OCI-LY3 (cell line): ENCODE data around the gene NINJ1.

Experiments used
- H2AFZ ChIP-seq: fragments of 200-600, 300-600 bp; shearing (Covaris generic); 2 replicates; pipeline ENCODE4 v1.6.0; 2014; ENCODE audit warnings: antibody characterized with exemption, low read depth, low read length
- H3K27ac ChIP-seq: fragments of 200-600, 300-600 bp; sonication (generic); 2 replicates; pipeline ENCODE4 v1.5.1; 2014; ENCODE audit warnings: mild to moderate bottlenecking, low read length, moderate library complexity, mixed read lengths
- H3K27me3 ChIP-seq: fragments of 200-600, 300-600 bp; sonication (generic); 2 replicates; pipeline ENCODE4 v1.6.1; 2014; ENCODE audit warnings: low read depth, low read length, mixed read lengths
- H3K36me3 ChIP-seq: fragments of 200-600, 300-600 bp; sonication (generic); replicated peaks from 2 replicates; pipeline ENCODE3; 2014; ENCODE audit warnings: low read depth, low read length, mixed read lengths
- H3K4me1 ChIP-seq: fragments of 300-600, 200-600 bp; sonication (generic); 2 replicates; pipeline ENCODE4 v1.6.1; 2014; ENCODE audit warnings: low read length, mixed read lengths
- H3K4me2 ChIP-seq: fragments of 200-600, 300-600 bp; sonication (generic); 2 replicates; pipeline ENCODE4 v1.6.1; 2014; ENCODE audit warnings: low read length, mixed read lengths
- H3K4me3 ChIP-seq: fragments of 300-600, 200-600 bp; sonication (generic); 2 replicates; pipeline ENCODE4 v1.5.1; 2014; ENCODE audit warnings: antibody characterized with exemption, mild to moderate bottlenecking, low read length, moderate library complexity
- H3K79me2 ChIP-seq: fragments of 300-600, 200-600 bp; shearing (Covaris generic); 2 replicates; pipeline ENCODE4 v1.6.1; 2014; ENCODE audit warnings: mild to moderate bottlenecking, low read length, mixed read lengths
- H3K9ac ChIP-seq: fragments of 300-600, 200-600 bp; shearing (Covaris generic); 2 replicates; pipeline ENCODE4 v1.6.0; 2014; ENCODE audit warnings: mild to moderate bottlenecking, low read length, moderate library complexity
- H3K9me3 ChIP-seq: fragments of 200-600, 300-600 bp; shearing (Covaris generic); 2 replicates; pipeline ENCODE4 v1.6.1; 2014; ENCODE audit warnings: low read length, mixed read lengths; ENCODE audit not compliant: insufficient read depth
- H4K20me1 ChIP-seq: fragments of 200-600, 300-600 bp; sonication (generic); 2 replicates; pipeline ENCODE4 v1.6.1; 2016; ENCODE audit warnings: low read length, mixed read lengths; ENCODE audit not compliant: insufficient read depth
- EZH2phosphoT487 ChIP-seq: fragments of 200-600 bp; shearing (Covaris generic); IDR thresholded peaks from 2 replicates; pipeline ENCODE4 v1.6.1; 2018; ENCODE audit warnings: antibody characterized with exemption, mixed run types, low read depth
- TF ChIP-seq, protein P1 (sequence below): fragments of 200-600, 300-600 bp; sonication (generic); IDR thresholded peaks from 2 replicates; pipeline ENCODE4 v1.5.1; 2014; ENCODE audit warnings: antibody characterized with exemption, low read length, low read depth

NINJ1 gene

DNA sequence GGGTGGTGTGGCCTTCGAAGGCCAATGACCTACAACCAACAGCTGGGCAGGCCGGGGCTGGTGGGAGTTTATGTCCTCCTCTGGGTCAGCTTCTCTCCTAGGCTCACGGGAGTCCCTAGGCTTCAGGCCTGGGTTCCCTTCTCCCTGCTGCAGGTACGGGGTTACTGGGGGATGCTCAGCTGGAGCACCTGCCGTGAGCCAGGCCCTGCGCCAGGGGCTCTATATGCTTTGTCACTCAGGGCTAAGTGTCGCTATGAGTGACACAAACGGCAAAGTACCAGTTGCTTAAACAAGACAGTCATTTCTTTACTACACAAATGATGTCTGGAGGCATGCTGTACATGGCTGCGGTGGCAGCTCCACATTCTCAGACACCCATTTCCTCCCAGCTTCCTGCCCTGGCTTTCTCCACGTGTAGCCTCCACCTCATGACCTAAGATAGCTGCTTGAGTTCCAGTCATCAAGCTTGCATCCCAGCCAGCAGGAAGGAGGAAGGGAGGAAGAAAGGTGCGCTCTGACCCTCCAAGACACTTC is 22.5 kb upstream of the NINJ1 start:
- peak overlapping the region; percentile 36; the same call in 1 of the 2 replicates for H3K27ac ChIP-seq
- H3K36me3 ChIP-seq, result no peaks in the 10 kb centered on the region
- no peak overlapping the region for H3K9ac ChIP-seq
- peaks cover 28% of the 10 kb centered on the region for H3K4me1 ChIP-seq
- H3K4me3 ChIP-seq, result no peak overlapping the region
- H3K4me2 ChIP-seq, result peak overlapping the region; percentile 40
- H3K27me3 ChIP-seq, result peaks cover 3% of the 10 kb centered on the region; the same call in 1 of the 2 replicates
- H3K9me3 ChIP-seq, result 0 out of 2 replicates have a peak, but pooled peaks cover 3% of the 10 kb centered on the region
- H4K20me1 ChIP-seq, result no peaks in the 10 kb centered on the region
- H3K79me2 ChIP-seq, result no peaks in the 10 kb centered on the region
- no peak for TF ChIP-seq EZH2phosphoT487
- TF ChIP-seq, protein P1, sequence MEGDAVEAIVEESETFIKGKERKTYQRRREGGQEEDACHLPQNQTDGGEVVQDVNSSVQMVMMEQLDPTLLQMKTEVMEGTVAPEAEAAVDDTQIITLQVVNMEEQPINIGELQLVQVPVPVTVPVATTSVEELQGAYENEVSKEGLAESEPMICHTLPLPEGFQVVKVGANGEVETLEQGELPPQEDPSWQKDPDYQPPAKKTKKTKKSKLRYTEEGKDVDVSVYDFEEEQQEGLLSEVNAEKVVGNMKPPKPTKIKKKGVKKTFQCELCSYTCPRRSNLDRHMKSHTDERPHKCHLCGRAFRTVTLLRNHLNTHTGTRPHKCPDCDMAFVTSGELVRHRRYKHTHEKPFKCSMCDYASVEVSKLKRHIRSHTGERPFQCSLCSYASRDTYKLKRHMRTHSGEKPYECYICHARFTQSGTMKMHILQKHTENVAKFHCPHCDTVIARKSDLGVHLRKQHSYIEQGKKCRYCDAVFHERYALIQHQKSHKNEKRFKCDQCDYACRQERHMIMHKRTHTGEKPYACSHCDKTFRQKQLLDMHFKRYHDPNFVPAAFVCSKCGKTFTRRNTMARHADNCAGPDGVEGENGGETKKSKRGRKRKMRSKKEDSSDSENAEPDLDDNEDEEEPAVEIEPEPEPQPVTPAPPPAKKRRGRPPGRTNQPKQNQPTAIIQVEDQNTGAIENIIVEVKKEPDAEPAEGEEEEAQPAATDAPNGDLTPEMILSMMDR, result no peak
- no peak overlapping the region for H2AFZ ChIP-seq

DNA sequence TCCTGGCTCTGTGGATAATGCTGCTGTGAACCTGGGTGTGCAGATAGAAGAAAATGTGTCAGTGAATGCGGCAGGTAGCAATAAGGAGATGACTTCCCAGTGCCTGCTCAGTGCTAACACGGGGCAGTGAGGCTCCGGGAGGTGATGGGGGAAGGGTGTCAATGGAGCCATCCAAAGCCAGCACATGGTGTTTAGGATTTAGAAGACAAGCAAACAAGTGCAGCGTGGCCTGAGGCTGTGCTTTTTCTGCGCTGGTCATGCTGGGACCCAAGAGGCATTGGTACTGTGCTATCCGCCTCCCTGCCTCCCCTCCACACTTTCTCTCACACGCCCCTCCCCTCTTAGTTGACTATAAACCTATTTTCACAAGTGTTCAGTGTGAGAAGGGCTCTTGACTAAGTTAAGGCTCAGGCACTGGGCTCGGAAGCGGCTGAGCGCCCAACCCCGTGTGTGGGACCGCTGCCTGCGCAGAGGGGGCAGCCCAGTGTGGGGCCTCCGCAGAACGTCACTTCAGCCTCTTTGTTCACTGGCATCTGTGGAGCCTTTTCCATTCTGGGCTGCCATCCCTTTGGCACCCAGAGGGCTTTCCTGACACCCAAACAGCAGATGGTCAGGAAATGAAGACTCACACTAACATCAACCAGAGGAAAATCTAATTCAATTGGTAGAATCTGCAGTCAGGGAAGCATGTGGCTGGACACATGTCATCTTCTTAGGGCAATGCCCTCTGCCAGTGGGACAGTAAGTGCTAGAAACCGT is 21.8 kb upstream of the NINJ1 start:
- Histone ChIP-seq H3K9me3 (0 out of 2 replicates have a peak, but pooled peaks cover 3% of the 10 kb centered on the region), H3K27ac (0 out of 2 replicates have a peak overlapping the region, but pooled peaks have one; percentile 36), H4K20me1 (no peaks in the 10 kb centered on the region), H3K79me2 (no peaks in the 10 kb centered on the region), H2AFZ (no peak overlapping the region), H3K9ac (no peak overlapping the region), H3K4me3 (no peak overlapping the region), H3K4me2 (peak overlapping the region; percentile 40), H3K36me3 (no peaks in the 10 kb centered on the region), H3K27me3 (peaks cover 3% of the 10 kb centered on the region; the same call in 1 of the 2 replicates), H3K4me1 (peaks cover 28% of the 10 kb centered on the region)
- no peak for TF ChIP-seq EZH2phosphoT487
- TF ChIP-seq, protein P1, result no peak

DNA sequence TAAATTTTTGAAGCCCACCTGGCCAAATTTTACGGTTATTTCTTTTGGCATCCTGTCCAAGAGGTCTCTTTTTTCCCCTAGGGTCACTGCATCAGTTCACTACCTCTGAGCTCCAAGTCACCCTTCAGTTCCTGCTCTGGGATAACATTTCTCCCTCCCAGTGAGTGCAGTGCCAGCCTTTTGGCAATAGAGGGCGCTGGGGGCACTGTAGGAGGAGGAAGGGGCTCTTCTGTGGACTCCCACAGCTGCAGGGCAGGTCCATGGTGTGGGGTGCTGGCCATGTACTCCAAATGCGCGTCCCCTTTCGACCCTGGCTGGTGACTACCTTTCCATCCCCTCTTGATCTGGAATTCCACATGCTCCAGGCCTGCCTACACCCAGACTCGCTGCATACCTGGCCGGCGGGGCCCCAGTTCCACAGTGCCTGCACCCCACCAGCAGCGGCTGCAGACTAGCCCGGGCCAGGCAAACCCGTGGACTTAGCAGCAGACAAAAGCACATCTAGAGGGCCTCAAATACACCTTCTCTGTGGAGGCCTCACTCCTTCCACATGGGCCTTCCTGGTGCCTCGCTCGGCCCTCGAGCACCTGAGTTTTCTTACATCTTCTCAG is 20.3 kb upstream of the NINJ1 start:
- H2AFZ ChIP-seq, result no peak overlapping the region
- no peak overlapping the region for H3K9ac ChIP-seq
- no peak overlapping the region for H3K4me2 ChIP-seq
- peaks cover 26% of the 10 kb centered on the region for H3K4me1 ChIP-seq
- H3K27me3 ChIP-seq, result peaks cover 3% of the 10 kb centered on the region; the same call in 1 of the 2 replicates
- TF ChIP-seq, protein P1, result peak; percentile 63
- TF ChIP-seq EZH2phosphoT487, result no peak
- H3K4me3 ChIP-seq, result no peak overlapping the region
- H3K9me3 ChIP-seq, result 0 out of 2 replicates have a peak, but pooled peaks cover 3% of the 10 kb centered on the region
- H3K79me2 ChIP-seq, result no peaks in the 10 kb centered on the region
- H4K20me1 ChIP-seq, result no peaks in the 10 kb centered on the region
- H3K27ac ChIP-seq, result no peak overlapping the region
- H3K36me3 ChIP-seq, result no peaks in the 10 kb centered on the region
